ENCODE results near the gene GNG12. TPM values are rescaled to one million over a fixed set of nuclear protein-coding genes. Genes with fewer than 3 reads are reported as not detected.
A peak's percentile ranks its signal among the peaks of the same experiment; 100 is the strongest.

GNG12 gene
- total RNA-seq, 6 donors from 2014 or later, result 14.3 to 54.6 (median 45.1) TPM

GRCh38 chr1:67860776-67861175, 27.5 kb upstream of the GNG12 start:
- H3K4me1 ChIP-seq, result no peaks in the 10 kb centered on the region
- ATAC-seq (ENCODE audit: low FRiP score in 2 of 2), result no peak
- no peaks in the 10 kb centered on the region for H3K9me3 ChIP-seq
- H3K4me3 ChIP-seq, result no peak overlapping the region
- no peaks in the 10 kb centered on the region for H3K27me3 ChIP-seq
- WGBS, 2 donors, result 41 to 51% methylated on average over 2 of the region's 2 CpGs
- no peak overlapping the region for H3K27ac ChIP-seq
- TF ChIP-seq POLR2AphosphoS5 (IDR thresholded peaks at IDR 0.05) (no peak), POLR2A (IDR thresholded peaks at IDR 0.05) (no peak), EP300 (IDR thresholded peaks at IDR 0.05) (no peak), CTCF (IDR thresholded peaks at IDR 0.05) (no peak)
- DNase-seq, result no peak
- no peaks in the 10 kb centered on the region for H3K36me3 ChIP-seq

GRCh38 chr1:67856921-67857320, 23.7 kb upstream of the GNG12 start:
- H3K4me3 ChIP-seq, result no peak overlapping the region

GRCh38 chr1:67855961-67856360, 22.7 kb upstream of the GNG12 start:
- DNase-seq (no peak), ATAC-seq (ENCODE audit: low FRiP score in 2 of 2) (no peak)
- no peaks in the 10 kb centered on the region for H3K9me3 ChIP-seq
- no peak for TF ChIP-seq POLR2AphosphoS5 (IDR thresholded peaks at IDR 0.05)
- no peak for TF ChIP-seq CTCF (IDR thresholded peaks at IDR 0.05)
- TF ChIP-seq POLR2A (IDR thresholded peaks at IDR 0.05), result no peak
- no peak for TF ChIP-seq EP300 (IDR thresholded peaks at IDR 0.05)
- H3K27ac ChIP-seq, result no peak overlapping the region
- H3K4me1 ChIP-seq, result peaks cover 0 to 2% (median 0%) of the 10 kb centered on the region in 4 donors
- no peaks in the 10 kb centered on the region for H3K27me3 ChIP-seq
- 61 to 70% methylated on average over 2 of the region's 2 CpGs for WGBS, 2 donors
- H3K36me3 ChIP-seq, result no peaks in the 10 kb centered on the region
- H3K4me3 ChIP-seq, result no peak overlapping the region

More at GRCh38 chr1:67856921-67857320, 23.7 kb upstream of the GNG12 start:
- TF ChIP-seq CTCF (IDR thresholded peaks at IDR 0.05) (no peak), POLR2AphosphoS5 (IDR thresholded peaks at IDR 0.05) (no peak), POLR2A (IDR thresholded peaks at IDR 0.05) (no peak), EP300 (IDR thresholded peaks at IDR 0.05) (no peak)
- DNase-seq, result no peak
- WGBS, 2 donors, result 73 to 76% methylated on average over 4 of the region's 4 CpGs
- Histone ChIP-seq H3K27ac (no peak overlapping the region), H3K27me3 (no peaks in the 10 kb centered on the region), H3K9me3 (no peaks in the 10 kb centered on the region), H3K4me1 (no peaks in the 10 kb centered on the region), H3K36me3 (no peaks in the 10 kb centered on the region)
- no peak for ATAC-seq (ENCODE audit: low FRiP score in 2 of 2)

- Histone ChIP-seq H3K4me3 (no peak overlapping the region), H3K9me3 (no peaks in the 10 kb centered on the region), H3K4me1 (peaks cover 0 to 7% (median 2%) of the 10 kb centered on the region in 4 donors), H3K27me3 (no peaks in the 10 kb centered on the region), H3K36me3 (no peaks in the 10 kb centered on the region), H3K27ac (no peak overlapping the region)
- 59 to 65% methylated on average over 4 of the region's 4 CpGs for WGBS, 2 donors
- ATAC-seq (ENCODE audit: low FRiP score in 2 of 2) (no peak), DNase-seq (no peak)
- TF ChIP-seq POLR2AphosphoS5 (IDR thresholded peaks at IDR 0.05), result no peak
- no peak for TF ChIP-seq EP300 (IDR thresholded peaks at IDR 0.05)
- TF ChIP-seq POLR2A (IDR thresholded peaks at IDR 0.05), result no peak
- TF ChIP-seq CTCF (IDR thresholded peaks at IDR 0.05), result no peak
These were observed 22.2 kb upstream of the GNG12 start for GRCh38 chr1:67855444-67855843.

- Histone ChIP-seq H3K27ac (no peak overlapping the region), H3K27me3 (no peaks in the 10 kb centered on the region), H3K4me3 (no peak overlapping the region), H3K4me1 (peaks cover 0 to 12% (median 4%) of the 10 kb centered on the region in 4 donors), H3K9me3 (no peaks in the 10 kb centered on the region), H3K36me3 (no peaks in the 10 kb centered on the region)
- DNase-seq, result peak in 1 of 2 donors; percentile 40
- peak; percentile 59 to 74 for ATAC-seq (ENCODE audit: low FRiP score in 2 of 2)
- no peak for TF ChIP-seq EP300 (IDR thresholded peaks at IDR 0.05)
- TF ChIP-seq CTCF (IDR thresholded peaks at IDR 0.05), result peak; percentile 45 to 70 (median 54)
- WGBS, 2 donors, result 36 to 59% methylated on average over 2 of the region's 2 CpGs
These were observed 20.4 kb upstream of the GNG12 start for GRCh38 chr1:67853704-67854103.

All from upper lobe of left lung (tissue), 6 donors.